ENCODE data around the gene ERBB4.

Gene ERBB4

GRCh38 chr2:212186166-212186565 is 352.4 kb downstream of the ERBB4 start:
- in situ Hi-C loops (cut with HindIII; ENCODE audit: low pct_unique_long_range_greater_than_20kb, low sequenced_read_pairs) = no loop called here
- no peak for DNase-seq (ENCODE audit: low read depth in 1 of 2, low spot score in 1 of 2)
- no peak for TF ChIP-seq JUND (IDR thresholded peaks at IDR 0.05; ENCODE audit: low read depth)

GRCh38 chr2:212181646-212182045 is 357.0 kb downstream of the ERBB4 start:
- no peak for DNase-seq (ENCODE audit: low read depth in 1 of 2, low spot score in 1 of 2)
- no peak for TF ChIP-seq JUND (IDR thresholded peaks at IDR 0.05; ENCODE audit: low read depth)
- in situ Hi-C loops (cut with HindIII; ENCODE audit: low pct_unique_long_range_greater_than_20kb, low sequenced_read_pairs) = no loop called here

GRCh38 chr2:212180408-212181083 is 358.1 kb downstream of the ERBB4 start:
- DNase-seq (ENCODE audit: low read depth in 1 of 2, low spot score in 1 of 2) = no peak
- no peak for TF ChIP-seq JUND (IDR thresholded peaks at IDR 0.05; ENCODE audit: low read depth)
- in situ Hi-C loops (cut with HindIII; ENCODE audit: low pct_unique_long_range_greater_than_20kb, low sequenced_read_pairs) = no loop called here

- in situ Hi-C loops (cut with HindIII; ENCODE audit: low pct_unique_long_range_greater_than_20kb, low sequenced_read_pairs) = no loop called here
- no peak for DNase-seq (ENCODE audit: low read depth in 1 of 2, low spot score in 1 of 2)
These were observed 360.9 kb downstream of the ERBB4 start for GRCh38 chr2:212177724-212178123.

GRCh38 chr2:212176151-212176550 is 362.5 kb downstream of the ERBB4 start:
- no peak for TF ChIP-seq JUND (IDR thresholded peaks at IDR 0.05; ENCODE audit: low read depth)
- DNase-seq (ENCODE audit: low read depth in 1 of 2, low spot score in 1 of 2) = no peak
- in situ Hi-C loops (cut with HindIII; ENCODE audit: low pct_unique_long_range_greater_than_20kb, low sequenced_read_pairs) = no loop called here

More at GRCh38 chr2:212177724-212178123, 360.9 kb downstream of the ERBB4 start:
- no peak for TF ChIP-seq JUND (IDR thresholded peaks at IDR 0.05; ENCODE audit: low read depth)

- no peak for TF ChIP-seq JUND (IDR thresholded peaks at IDR 0.05; ENCODE audit: low read depth)
- DNase-seq (ENCODE audit: low read depth in 1 of 2, low spot score in 1 of 2) = no peak
- in situ Hi-C loops (cut with HindIII; ENCODE audit: low pct_unique_long_range_greater_than_20kb, low sequenced_read_pairs) = no loop called here
These were observed 364.7 kb downstream of the ERBB4 start for GRCh38 chr2:212173756-212174510.

- in situ Hi-C loops (cut with HindIII; ENCODE audit: low pct_unique_long_range_greater_than_20kb, low sequenced_read_pairs) = no loop called here
- TF ChIP-seq JUND (IDR thresholded peaks at IDR 0.05; ENCODE audit: low read depth) = no peak
- no peak for DNase-seq (ENCODE audit: low read depth in 1 of 2, low spot score in 1 of 2)
These were observed 365.3 kb downstream of the ERBB4 start for GRCh38 chr2:212173331-212173730.

GRCh38 chr2:212170382-212170781 is 368.2 kb downstream of the ERBB4 start:
- no peak for TF ChIP-seq JUND (IDR thresholded peaks at IDR 0.05; ENCODE audit: low read depth)
- DNase-seq (ENCODE audit: low read depth in 1 of 2, low spot score in 1 of 2) = no peak
- in situ Hi-C loops (cut with HindIII; ENCODE audit: low pct_unique_long_range_greater_than_20kb, low sequenced_read_pairs) = no loop called here

- DNase-seq (ENCODE audit: low read depth in 1 of 2, low spot score in 1 of 2) = no peak
- in situ Hi-C loops (cut with HindIII; ENCODE audit: low pct_unique_long_range_greater_than_20kb, low sequenced_read_pairs) = no loop called here
- TF ChIP-seq JUND (IDR thresholded peaks at IDR 0.05; ENCODE audit: low read depth) = no peak
These were observed 380.5 kb downstream of the ERBB4 start for GRCh38 chr2:212158081-212158480.

- in situ Hi-C loops (cut with HindIII; ENCODE audit: low pct_unique_long_range_greater_than_20kb, low sequenced_read_pairs) = no loop called here
- no peak for DNase-seq (ENCODE audit: low read depth in 1 of 2, low spot score in 1 of 2)
- TF ChIP-seq JUND (IDR thresholded peaks at IDR 0.05; ENCODE audit: low read depth) = no peak
These were observed 381.6 kb downstream of the ERBB4 start for GRCh38 chr2:212157012-212157411.

- no peak for DNase-seq (ENCODE audit: low read depth in 1 of 2, low spot score in 1 of 2)
- in situ Hi-C loops (cut with HindIII; ENCODE audit: low pct_unique_long_range_greater_than_20kb, low sequenced_read_pairs) = no loop called here
- no peak for TF ChIP-seq JUND (IDR thresholded peaks at IDR 0.05; ENCODE audit: low read depth)
These were observed 382.5 kb downstream of the ERBB4 start for GRCh38 chr2:212156088-212156487.

- in situ Hi-C loops (cut with HindIII; ENCODE audit: low pct_unique_long_range_greater_than_20kb, low sequenced_read_pairs) = no loop called here
- no peak for DNase-seq (ENCODE audit: low read depth in 1 of 2, low spot score in 1 of 2)
- TF ChIP-seq JUND (IDR thresholded peaks at IDR 0.05; ENCODE audit: low read depth) = no peak
These were observed 384.1 kb downstream of the ERBB4 start for GRCh38 chr2:212154477-212154878.

- no peak for TF ChIP-seq JUND (IDR thresholded peaks at IDR 0.05; ENCODE audit: low read depth)
- in situ Hi-C loops (cut with HindIII; ENCODE audit: low pct_unique_long_range_greater_than_20kb, low sequenced_read_pairs) = no loop called here
- no peak for DNase-seq (ENCODE audit: low read depth in 1 of 2, low spot score in 1 of 2)
These were observed 384.7 kb downstream of the ERBB4 start for GRCh38 chr2:212153923-212154322.
